Right lobe of liver (tissue), 4 donors: Measurements from ENCODE around the gene NT5DC1.

ENCODE experiments used
- POLR2A ChIP-seq: fragments of 450-650 bp; IDR thresholded peaks from one replicate; pipeline ENCODE4 v1.6.1; 2017; ENCODE audit warnings: antibody characterized with exemption, mild to moderate bottlenecking
- TF ChIP-seq, protein P1 (sequence below), 4 donors: fragments of 200-600 bp in 3 of 4; fragments of 450-650 bp in 1 of 4; IDR thresholded peaks; one replicate each; pipeline versions ENCODE4 v1.5.1 to v1.8.0; 2016 to 2022; ENCODE audit warnings: antibody characterized with exemption in 4 of 4, mild to moderate bottlenecking in 2 of 4
- donor health status: DM: no; HTN: no; CAD: no.
- donor health status: DM: no; HTN: no; CAD: no.
- donor health status: DM: no; HTN: yes; CAD: no.

GRCh38 chr6:116136373-116136772 is 35.7 kb downstream of the NT5DC1 start:
- no peak for TF ChIP-seq POLR2A
- TF ChIP-seq, protein P1, sequence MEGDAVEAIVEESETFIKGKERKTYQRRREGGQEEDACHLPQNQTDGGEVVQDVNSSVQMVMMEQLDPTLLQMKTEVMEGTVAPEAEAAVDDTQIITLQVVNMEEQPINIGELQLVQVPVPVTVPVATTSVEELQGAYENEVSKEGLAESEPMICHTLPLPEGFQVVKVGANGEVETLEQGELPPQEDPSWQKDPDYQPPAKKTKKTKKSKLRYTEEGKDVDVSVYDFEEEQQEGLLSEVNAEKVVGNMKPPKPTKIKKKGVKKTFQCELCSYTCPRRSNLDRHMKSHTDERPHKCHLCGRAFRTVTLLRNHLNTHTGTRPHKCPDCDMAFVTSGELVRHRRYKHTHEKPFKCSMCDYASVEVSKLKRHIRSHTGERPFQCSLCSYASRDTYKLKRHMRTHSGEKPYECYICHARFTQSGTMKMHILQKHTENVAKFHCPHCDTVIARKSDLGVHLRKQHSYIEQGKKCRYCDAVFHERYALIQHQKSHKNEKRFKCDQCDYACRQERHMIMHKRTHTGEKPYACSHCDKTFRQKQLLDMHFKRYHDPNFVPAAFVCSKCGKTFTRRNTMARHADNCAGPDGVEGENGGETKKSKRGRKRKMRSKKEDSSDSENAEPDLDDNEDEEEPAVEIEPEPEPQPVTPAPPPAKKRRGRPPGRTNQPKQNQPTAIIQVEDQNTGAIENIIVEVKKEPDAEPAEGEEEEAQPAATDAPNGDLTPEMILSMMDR (IDR thresholded peaks at IDR 0.05), result no peak
